OCI-LY3 (cell line): Measurements from ENCODE around the gene TSN.

Source experiments
- EZH2phosphoT487 ChIP-seq: fragments of 200-600 bp; shearing (Covaris generic); IDR thresholded peaks from 2 replicates; pipeline ENCODE4 v1.6.1; 2018; ENCODE audit warnings: antibody characterized with exemption, mixed run types, low read depth
- TF ChIP-seq, protein P1 (sequence below): fragments of 200-600, 300-600 bp; sonication (generic); IDR thresholded peaks from 2 replicates; pipeline ENCODE4 v1.5.1; 2014; ENCODE audit warnings: antibody characterized with exemption, low read length, low read depth

DNA sequence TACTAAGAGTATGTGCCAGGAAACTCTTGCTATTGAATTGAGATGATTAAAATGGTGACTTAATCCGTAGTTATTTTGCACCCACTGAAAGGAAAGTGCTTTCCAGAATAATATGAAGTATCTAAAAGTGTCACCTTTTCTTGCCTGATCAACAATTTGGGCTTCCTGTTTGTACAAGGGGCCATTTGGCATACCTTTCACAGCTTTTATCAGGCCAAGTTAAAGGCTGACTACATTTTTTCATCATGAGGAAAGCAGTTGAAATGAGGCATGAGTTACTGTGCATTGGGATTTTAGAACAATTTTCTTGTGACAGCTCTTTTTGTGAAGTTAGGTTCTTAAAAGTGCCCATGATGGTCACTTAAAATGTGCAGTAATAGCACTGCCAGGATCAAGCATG, 11.2 kb downstream of the TSN start:
- TF ChIP-seq, protein P1, sequence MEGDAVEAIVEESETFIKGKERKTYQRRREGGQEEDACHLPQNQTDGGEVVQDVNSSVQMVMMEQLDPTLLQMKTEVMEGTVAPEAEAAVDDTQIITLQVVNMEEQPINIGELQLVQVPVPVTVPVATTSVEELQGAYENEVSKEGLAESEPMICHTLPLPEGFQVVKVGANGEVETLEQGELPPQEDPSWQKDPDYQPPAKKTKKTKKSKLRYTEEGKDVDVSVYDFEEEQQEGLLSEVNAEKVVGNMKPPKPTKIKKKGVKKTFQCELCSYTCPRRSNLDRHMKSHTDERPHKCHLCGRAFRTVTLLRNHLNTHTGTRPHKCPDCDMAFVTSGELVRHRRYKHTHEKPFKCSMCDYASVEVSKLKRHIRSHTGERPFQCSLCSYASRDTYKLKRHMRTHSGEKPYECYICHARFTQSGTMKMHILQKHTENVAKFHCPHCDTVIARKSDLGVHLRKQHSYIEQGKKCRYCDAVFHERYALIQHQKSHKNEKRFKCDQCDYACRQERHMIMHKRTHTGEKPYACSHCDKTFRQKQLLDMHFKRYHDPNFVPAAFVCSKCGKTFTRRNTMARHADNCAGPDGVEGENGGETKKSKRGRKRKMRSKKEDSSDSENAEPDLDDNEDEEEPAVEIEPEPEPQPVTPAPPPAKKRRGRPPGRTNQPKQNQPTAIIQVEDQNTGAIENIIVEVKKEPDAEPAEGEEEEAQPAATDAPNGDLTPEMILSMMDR, result no peak
- no peak for TF ChIP-seq EZH2phosphoT487
